ENCODE data around the gene CELSR2.
"Not testable (repeated sequence)": the region's sequence is repeated elsewhere in the genome, so short reads cannot be mapped to it uniquely, and the experiment has no call there.

DNA sequence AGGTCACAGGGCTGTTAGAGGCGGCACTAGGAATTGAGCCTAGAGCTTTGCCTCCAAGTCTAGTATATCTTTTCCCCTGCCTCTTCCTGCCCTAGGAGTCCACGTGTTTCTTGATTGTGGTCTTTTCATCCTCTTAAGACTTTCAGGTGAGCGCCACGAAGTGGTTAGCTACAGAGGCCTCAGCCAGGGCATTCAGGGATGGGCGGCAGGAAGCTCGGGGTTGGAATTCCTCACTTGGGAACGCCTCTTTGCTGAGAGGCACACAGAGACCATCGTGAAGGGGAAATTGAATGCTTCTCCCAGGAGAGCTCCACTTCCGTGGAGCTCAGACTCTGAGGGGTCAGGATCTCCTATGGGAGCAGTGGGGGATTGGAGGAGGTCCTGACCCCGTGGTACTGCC, 56.7 kb downstream of the CELSR2 start:
- TF ChIP-seq, protein P1, sequence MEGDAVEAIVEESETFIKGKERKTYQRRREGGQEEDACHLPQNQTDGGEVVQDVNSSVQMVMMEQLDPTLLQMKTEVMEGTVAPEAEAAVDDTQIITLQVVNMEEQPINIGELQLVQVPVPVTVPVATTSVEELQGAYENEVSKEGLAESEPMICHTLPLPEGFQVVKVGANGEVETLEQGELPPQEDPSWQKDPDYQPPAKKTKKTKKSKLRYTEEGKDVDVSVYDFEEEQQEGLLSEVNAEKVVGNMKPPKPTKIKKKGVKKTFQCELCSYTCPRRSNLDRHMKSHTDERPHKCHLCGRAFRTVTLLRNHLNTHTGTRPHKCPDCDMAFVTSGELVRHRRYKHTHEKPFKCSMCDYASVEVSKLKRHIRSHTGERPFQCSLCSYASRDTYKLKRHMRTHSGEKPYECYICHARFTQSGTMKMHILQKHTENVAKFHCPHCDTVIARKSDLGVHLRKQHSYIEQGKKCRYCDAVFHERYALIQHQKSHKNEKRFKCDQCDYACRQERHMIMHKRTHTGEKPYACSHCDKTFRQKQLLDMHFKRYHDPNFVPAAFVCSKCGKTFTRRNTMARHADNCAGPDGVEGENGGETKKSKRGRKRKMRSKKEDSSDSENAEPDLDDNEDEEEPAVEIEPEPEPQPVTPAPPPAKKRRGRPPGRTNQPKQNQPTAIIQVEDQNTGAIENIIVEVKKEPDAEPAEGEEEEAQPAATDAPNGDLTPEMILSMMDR (IDR thresholded peaks at IDR 0.05), result not testable (repeated sequence)
- TF ChIP-seq POLR2A (IDR thresholded peaks at IDR 0.05), result not testable (repeated sequence)

Measured in uterus (tissue), 2 donors.